Gastroesophageal sphincter (tissue), 4 donors: ENCODE measurements around the gene FAM47E. TPM values are rescaled to one million over a fixed set of nuclear protein-coding genes. Genes with fewer than 3 reads are reported as not detected.
A peak's percentile ranks its signal among the peaks of the same experiment; 100 is the strongest.

Experiments
- ATAC-seq: fragments of 150-250 bp; one replicate; pipeline ENCODE4 v1.9.1; 2016; ENCODE audit warnings: mild to moderate bottlenecking, moderate library complexity
- H3K27ac ChIP-seq, 4 donors: fragments of 200-600 bp; sonication (generic) in 3 of 4; 1 replicate in 3 of 4; 2 replicates in 1 of 4; pipeline ENCODE4 v1.5.1; 2016 to 2019
- H3K27me3 ChIP-seq: fragments of 200-600 bp; sonication (generic); one replicate; pipeline ENCODE4 v1.5.1; 2019
- H3K36me3 ChIP-seq, 2 donors: fragments of 200-600 bp; sonication (generic); one replicate each; pipeline ENCODE4 v1.5.1; 2019; ENCODE audit warnings: control low read depth in 1 of 2
- H3K4me1 ChIP-seq, 3 donors: fragments of 200-600 bp; sonication (generic); 1 replicate in 2 of 3; 2 replicates in 1 of 3; pipeline ENCODE4 v1.5.1; 2016 to 2019; ENCODE audit warnings: control low read depth in 2 of 3
- H3K4me3 ChIP-seq, 2 donors: fragments of 200-600 bp; sonication (generic); one replicate each; pipeline ENCODE4 v1.5.1; 2019; ENCODE audit warnings: mild to moderate bottlenecking in 1 of 2, moderate library complexity in 1 of 2
- H3K9me3 ChIP-seq, 3 donors: fragments of 200-600 bp; sonication (generic); one replicate each; pipeline ENCODE4 v1.5.1; 2017 to 2019; ENCODE audit warnings: control low read depth in 2 of 3
- CTCF ChIP-seq, 4 experiments: fragments of 200-600 bp in 2 of 4; fragments of 450-650 bp in 2 of 4; sonication (generic) in 1 of 4; IDR thresholded peaks; one replicate each; pipeline ENCODE4 v1.5.1; 2017 to 2019; ENCODE audit warnings: antibody characterized with exemption in 4 of 4, mild to moderate bottlenecking in 2 of 4, moderate library complexity in 2 of 4
- EP300 ChIP-seq: sonication (generic); formaldehyde crosslinking; IDR thresholded peaks from one replicate; pipeline ENCODE4 v1.6.1; 2017; ENCODE audit warnings: antibody characterized with exemption, mild to moderate bottlenecking
- POLR2A ChIP-seq, 2 donors: fragments of 450-650 bp; IDR thresholded peaks; one replicate each; pipeline ENCODE4 v1.6.1; 2017; ENCODE audit warnings: antibody characterized with exemption in 2 of 2, mild to moderate bottlenecking in 2 of 2, moderate library complexity in 1 of 2
- POLR2AphosphoS5 ChIP-seq: sonication (generic); formaldehyde crosslinking; IDR thresholded peaks from one replicate; pipeline ENCODE4 v1.6.1; 2017; ENCODE audit warnings: antibody characterized with exemption
- WGBS, 2 donors: methylation state at CpG; one replicate each; pipeline ENCODE4 v1.1.5; 2018; ENCODE audit warnings: low coverage in 1 of 2; 5-methylcytosine and 5-hydroxymethylcytosine counted together
- total RNA-seq, 4 donors: library from RNA; depleted of rRNA; stranded (reverse); fragments of >200 nt; gene quantifications; one replicate each; pipeline ENCODE4 v1.1.0, GENCODE V29; 2016

FAM47E gene
- total RNA-seq, 4 donors from 2014 or later: 1.1 to 6.2 (median 4.0) TPM

DNA sequence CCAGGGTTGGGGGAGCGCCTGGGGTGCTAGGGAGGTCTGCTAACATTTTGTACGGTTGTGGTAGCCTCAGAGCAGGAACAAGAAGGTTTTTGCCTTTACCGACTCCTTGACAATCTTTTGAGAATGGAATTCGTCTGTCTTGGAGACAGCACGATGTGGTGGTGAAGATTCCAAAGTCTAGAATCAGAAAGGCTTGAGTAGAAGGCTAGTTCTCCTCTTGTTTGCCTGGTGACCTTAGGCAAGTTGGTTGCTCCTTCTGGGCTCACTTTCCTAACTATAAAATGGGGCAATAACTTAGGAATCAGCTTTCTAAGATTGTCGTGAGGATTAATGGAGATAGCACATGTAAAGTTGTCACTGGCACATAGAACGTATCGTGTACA lies 741 bp downstream of the FAM47E start:
- Histone ChIP-seq H3K4me3 (peak overlapping the region; percentile 72 to 93), H3K27me3 (peaks cover 5% of the 10 kb centered on the region), H3K4me1 (peaks cover 0 to 14% (median 3%) of the 10 kb centered on the region in 3 donors), H3K36me3 (no peaks in the 10 kb centered on the region), H3K9me3 (no peaks in the 10 kb centered on the region), H3K27ac (peak overlapping the region in 1 of 4 donors; percentile 71)
- no peak for ATAC-seq
- no peak for TF ChIP-seq CTCF (IDR thresholded peaks at IDR 0.05)
- TF ChIP-seq POLR2A (IDR thresholded peaks at IDR 0.05): no peak
- TF ChIP-seq POLR2AphosphoS5: no peak
- no peak for TF ChIP-seq EP300
- 84% methylated on average over 5 of the region's 8 CpGs; no CpG with 5 or more reads in 1 of the 2 donors for WGBS, 2 donors

- TF ChIP-seq EP300: no peak
- TF ChIP-seq POLR2AphosphoS5: no peak
- no peak for TF ChIP-seq POLR2A (IDR thresholded peaks at IDR 0.05)
- no peak for TF ChIP-seq CTCF (IDR thresholded peaks at IDR 0.05)
- Histone ChIP-seq H3K36me3 (no peaks in the 10 kb centered on the region), H3K9me3 (no peaks in the 10 kb centered on the region), H3K4me3 (no peak overlapping the region), H3K27ac (no peak overlapping the region), H3K27me3 (peaks cover 5% of the 10 kb centered on the region), H3K4me1 (peaks cover 0 to 14% (median 3%) of the 10 kb centered on the region in 3 donors)
- ATAC-seq: no peak
- whole genome bisulfite sequencing, 2 donors: 50 to 69% methylated on average over 2 to 4 of the region's 6 CpGs
These were observed 2.0 kb downstream of the FAM47E start for GRCh38 chr4:76253511-76253910.

GRCh38 chr4:76256032-76256431 lies 4.5 kb downstream of the FAM47E start:
- Histone ChIP-seq H3K4me3 (no peak overlapping the region), H3K9me3 (no peaks in the 10 kb centered on the region), H3K36me3 (no peaks in the 10 kb centered on the region), H3K27ac (no peak overlapping the region), H3K27me3 (peaks cover 5% of the 10 kb centered on the region), H3K4me1 (peaks cover 0 to 9% (median 3%) of the 10 kb centered on the region in 3 donors)
- WGBS, 2 donors: no CpG with 5 or more reads among the region's 6 CpGs
- no peak for ATAC-seq
- TF ChIP-seq POLR2AphosphoS5 (no peak), CTCF (IDR thresholded peaks at IDR 0.05) (no peak), POLR2A (IDR thresholded peaks at IDR 0.05) (no peak), EP300 (no peak)

GRCh38 chr4:76256968-76257367 lies 5.4 kb downstream of the FAM47E start:
- no peaks in the 10 kb centered on the region for H3K9me3 ChIP-seq
- WGBS, 2 donors: 78 to 100% methylated on average over 1 of the region's 1 CpG
- no peak for ATAC-seq
- H3K27ac ChIP-seq: no peak overlapping the region
- H3K4me1 ChIP-seq: peaks cover 0 to 3% (median 3%) of the 10 kb centered on the region in 3 donors
- TF ChIP-seq CTCF (IDR thresholded peaks at IDR 0.05) (no peak), POLR2AphosphoS5 (no peak), POLR2A (IDR thresholded peaks at IDR 0.05) (no peak), EP300 (no peak)
- H3K27me3 ChIP-seq: no peaks in the 10 kb centered on the region
- no peak overlapping the region for H3K4me3 ChIP-seq
- no peaks in the 10 kb centered on the region for H3K36me3 ChIP-seq

DNA sequence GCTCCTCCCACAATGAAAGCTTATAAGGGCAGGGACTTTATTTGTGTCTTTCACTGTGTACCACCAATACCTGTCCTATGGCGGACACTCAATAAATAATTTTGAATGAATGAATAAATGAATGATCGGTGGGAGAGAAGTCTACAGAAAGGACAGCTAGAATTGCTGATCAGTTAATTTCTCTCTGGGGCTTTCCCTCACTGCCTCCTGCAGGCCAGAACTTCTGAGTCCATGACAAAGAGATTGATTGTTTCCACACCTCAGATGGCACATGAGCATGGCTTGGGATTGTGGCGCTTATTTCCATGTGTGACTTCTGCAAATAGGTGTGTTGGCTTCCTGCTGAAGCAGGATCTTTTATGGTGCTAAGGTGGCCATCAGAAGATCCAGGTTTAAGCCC lies 6.3 kb downstream of the FAM47E start:
- Histone ChIP-seq H3K27me3 (no peaks in the 10 kb centered on the region), H3K36me3 (no peaks in the 10 kb centered on the region), H3K4me1 (no peaks in the 10 kb centered on the region), H3K9me3 (no peaks in the 10 kb centered on the region), H3K27ac (no peak overlapping the region), H3K4me3 (no peak overlapping the region)
- TF ChIP-seq CTCF (IDR thresholded peaks at IDR 0.05) (no peak), POLR2A (IDR thresholded peaks at IDR 0.05) (no peak), EP300 (no peak), POLR2AphosphoS5 (no peak)
- WGBS, 2 donors: 78 to 100% methylated on average over 3 of the region's 3 CpGs
- no peak for ATAC-seq
